K562 (cell line): ENCODE results near the gene MYADM. TPM values are rescaled to one million over a fixed set of nuclear protein-coding genes. Genes with fewer than 3 reads are reported as not detected.
"Not testable (repeated sequence)": the region's sequence is repeated elsewhere in the genome, so short reads cannot be mapped to it uniquely, and the experiment has no call there.

Source experiments
- ATAC-seq: fragments of 200-7000 bp; cut with Tn5 transposase; 3 replicates; pipeline ENCODE4 v1.9.1; 2020; ENCODE audit warnings: moderate library complexity
- BruUV-seq: library from RNA; stranded (reverse); fragments of 400-500 nt; replicated peaks from 2 replicates; lab custom pipeline; 2021; lab: Mats Ljungman, UMichigan
- CTCF ChIA-PET: fragments of 300-600 bp; formaldehyde crosslinking; extraction: SDS; loops from one replicate; lab custom pipeline; 2021; ENCODE audit warnings: low intra/inter-chr PET ratio; lab: Yijun Ruan, JAX
- POLR2A ChIA-PET: fragments of 300-600, 350-650 bp; sonication (Branson Sonifier 250); formaldehyde crosslinking; extraction: SDS; loops from one replicate; lab custom pipeline; 2021; ENCODE audit warnings: antibody characterized with exemption, inconsistent platforms; lab: Yijun Ruan, JAX
- DNase-seq, 4 experiments: peaks; one replicate each; pipeline versions ENCODE4 v3.0.0 to v3.0.0-alpha.2; 2011 to 2018; ENCODE audit warnings: low spot score in 3 of 4, mixed read lengths in 3 of 4; ENCODE audit errors: extremely low read depth in 1 of 4
- FAIRE-seq: peaks from 2 replicates; lab custom pipeline; 2011; peaks lifted over from hg19 to GRCh38; lab: Jason Lieb, UNC
- H2AFZ ChIP-seq: 2 replicates; pipeline ENCODE4 v1.6.0; 2011; ENCODE audit warnings: low read depth, low read length, control low read depth, inconsistent platforms
- H3K27ac ChIP-seq: fragments of 200-600 bp; 3 replicates; pipeline ENCODE4 v1.8.0; 2011; ENCODE audit warnings: low read depth, mild to moderate bottlenecking, control low read depth, inconsistent platforms, low read length, moderate library complexity, mixed read lengths; ENCODE audit errors: extremely low read depth
- H3K27me3 ChIP-seq, 2 experiments: fragments of 300-600 bp in 1 of 2; 2 replicates in 1 of 2; 3 replicates in 1 of 2; pipeline versions ENCODE4 v1.6.0 to v1.8.0; 2011; ENCODE audit warnings: inconsistent platforms in 2 of 2, low read length in 2 of 2, mild to moderate bottlenecking in 1 of 2, mixed read lengths in 1 of 2, moderate library complexity in 1 of 2; ENCODE audit not compliant: control insufficient read depth in 2 of 2, insufficient read depth in 2 of 2
- H3K36me3 ChIP-seq: fragments of 300-600 bp; 3 replicates; pipeline ENCODE4 v1.8.0; 2011; ENCODE audit warnings: mild to moderate bottlenecking, low read length, inconsistent platforms; ENCODE audit not compliant: control insufficient read depth, insufficient read depth
- H3K4me1 ChIP-seq, 2 experiments: fragments of 200-600 bp in 1 of 2; replicated peaks in 1 of 2; 2 replicates in 1 of 2; 3 replicates in 1 of 2; pipeline versions ENCODE4 v1.5.1 to v1.8.0; 2011; ENCODE audit warnings: inconsistent platforms in 2 of 2, low read length in 2 of 2, mild to moderate bottlenecking in 1 of 2, mixed read lengths in 1 of 2, moderate library complexity in 1 of 2; ENCODE audit not compliant: control insufficient read depth in 2 of 2, insufficient read depth in 2 of 2
- H3K4me2 ChIP-seq: 2 replicates; pipeline ENCODE4 v1.6.1; 2011; ENCODE audit warnings: low read length, control low read depth, inconsistent platforms, mixed read lengths; ENCODE audit not compliant: insufficient read depth
- H3K4me3 ChIP-seq: fragments of 200-600 bp; sonication (generic), shearing (Covaris generic); 2 replicates; pipeline ENCODE4 v1.5.1; 2016; ENCODE audit warnings: control low read depth, inconsistent platforms
- H3K79me2 ChIP-seq: fragments of 200-600 bp; 3 replicates; pipeline ENCODE4 v1.8.0; 2011; ENCODE audit warnings: low read length, inconsistent platforms; ENCODE audit not compliant: control insufficient read depth, insufficient read depth
- H3K9ac ChIP-seq, 2 experiments: 2 replicates each; pipeline versions ENCODE4 v1.6.0 to v1.6.1; 2011; ENCODE audit warnings: low read depth in 2 of 2, low read length in 2 of 2, control low read depth in 1 of 2, inconsistent platforms in 1 of 2, mild to moderate bottlenecking in 1 of 2, mixed read lengths in 1 of 2; ENCODE audit not compliant: insufficient read depth in 1 of 2
- H3K9me1 ChIP-seq: one replicate; pipeline ENCODE4 v1.6.0; 2011; ENCODE audit warnings: inconsistent platforms, mild to moderate bottlenecking, low read length, moderate library complexity; ENCODE audit not compliant: control insufficient read depth, insufficient read depth
- H3K9me3 ChIP-seq: replicated peaks from 2 replicates; pipeline ENCODE4 v1.5.1; 2011; ENCODE audit warnings: low read depth, low read length, inconsistent platforms; ENCODE audit not compliant: control insufficient read depth, insufficient read depth
- H4K20me1 ChIP-seq: replicated peaks from 2 replicates; pipeline ENCODE4 v1.6.1; 2011; ENCODE audit warnings: low read length, inconsistent platforms, mixed read lengths; ENCODE audit not compliant: control insufficient read depth, insufficient read depth
- DACH1 ChIP-seq: fragments of 450-650 bp; IDR thresholded peaks from 2 replicates; pipeline ENCODE4 v1.6.1; 2018; ENCODE audit not compliant: partially characterized antibody
- ELF1 ChIP-seq: fragments of 200-800 bp; sonication (Bioruptor generic); IDR thresholded peaks from 2 replicates; pipeline ENCODE4 v1.6.1; 2016; ENCODE audit warnings: missing genetic modification characterization, missing compliant biosample characterization
- GABPB1 ChIP-seq: sonication (generic); formaldehyde crosslinking; IDR thresholded peaks from 2 replicates; pipeline ENCODE4 v1.8.0; 2022; ENCODE audit warnings: mild to moderate bottlenecking, missing genetic modification reagents
- MTA2 ChIP-seq: fragments of 450-650 bp; IDR thresholded peaks from 2 replicates; pipeline ENCODE4 v1.6.1; 2016; ENCODE audit warnings: low read depth
- NR2C2 ChIP-seq, 2 experiments: fragments of 200-800 bp in 1 of 2; sonication (Bioruptor generic) in 1 of 2; sonication (generic) in 1 of 2; formaldehyde crosslinking in 1 of 2; IDR thresholded peaks; 2 replicates each; pipeline versions ENCODE4 v1.6.1 to v1.8.0; 2016 to 2022; ENCODE audit warnings: mild to moderate bottlenecking in 1 of 2, missing compliant biosample characterization in 1 of 2, missing genetic modification characterization in 1 of 2, missing genetic modification reagents in 1 of 2
- TAF7 ChIP-seq: fragments of 450-650 bp; IDR thresholded peaks from 2 replicates; pipeline ENCODE4 v1.6.1; 2016; ENCODE audit warnings: missing genetic modification characterization, missing compliant biosample characterization
- TBP ChIP-seq: optimal IDR thresholded peaks from 2 replicates; pipeline ENCODE3; 2011; ENCODE audit warnings: low read depth, low read length, improper control_type of control experiment
- ZBTB7A ChIP-seq: IDR thresholded peaks from 2 replicates; pipeline ENCODE4 v1.6.1; 2011; ENCODE audit warnings: low read depth, mild to moderate bottlenecking, low read length, moderate library complexity, borderline replicate concordance; ENCODE audit not compliant: control insufficient read depth
- ZNF696 ChIP-seq: fragments of 250-450 bp; sonication (Bioruptor Pico); conservative IDR thresholded peaks from 2 replicates; pipeline ENCODE4 v1.4.0; 2020; ENCODE audit warnings: mild to moderate bottlenecking, moderate library complexity
- WGBS: fragments of 100-300 bp; shearing (Covaris generic); methylation state at CpG from one replicate; pipeline ENCODE4 v1.1.6; 2016; ENCODE audit warnings: low coverage, mixed read lengths; ENCODE audit not compliant: insufficient coverage; ENCODE audit errors: missing lambda C conversion rate; 5-methylcytosine and 5-hydroxymethylcytosine counted together
- in situ Hi-C: fragments of 300-500 bp; cut with MboI; formaldehyde crosslinking; loops from 4 replicates; pipeline ENCODE4 v1.15.0; 2018; ENCODE audit warnings: inconsistent platforms, mixed read lengths
- intact Hi-C: fragments of 100-400 bp; cut with micrococcal nuclease; formaldehyde crosslinking; loops from 2 replicates; pipeline ENCODE4 v1.14.2; 2022
- polyA plus RNA-seq, 8 experiments: library from polyadenylated mRNA; depleted of rRNA in 4 of 8; stranded (reverse) in 5 of 8; unstranded in 3 of 8; fragments of >200 nt; fragmentation: Nextera tagmentation in 2 of 8; fragmentation: Illumina TruSeq in 1 of 8; extraction: Ambion mirVana in 2 of 8; extraction: Trizol in 1 of 8; gene quantifications; 2 replicates each; pipeline versions ENCODE4 v1.2.1 to v1.2.3, GENCODE V29; 2011 to 2014; ENCODE audit warnings: inconsistent platforms in 1 of 8, missing spikeins in 1 of 8
- total RNA-seq, 7 experiments: library from RNA; depleted of rRNA in 6 of 7; stranded (reverse); fragments of >200 nt in 6 of 7; fragmentation: Illumina TruSeq in 2 of 7; extraction: Trizol in 2 of 7; gene quantifications; 2 replicates each; pipeline versions ENCODE4 v1.2.1 to v1.2.3, GENCODE V29; 2011 to 2021; ENCODE audit warnings: low replicate concordance in 1 of 7
- TF ChIP-seq, protein P1 (sequence below): fragments of 250-450 bp; sonication (Bioruptor Pico); IDR thresholded peaks from 2 replicates; pipeline ENCODE4 v1.6.1; 2021; ENCODE audit warnings: mild to moderate bottlenecking
- TF ChIP-seq, protein P2 (sequence below): fragments of 200-800 bp; sonication (Bioruptor generic); IDR thresholded peaks from 2 replicates; pipeline ENCODE4 v1.6.1; 2017; ENCODE audit warnings: missing genetic modification characterization, missing compliant biosample characterization

MYADM gene
- total and polyA plus RNA-seq, 9 of the 15 experiments (the other 6 are each of a cell fraction or from before 2014, with no cell fraction given), result 4.5 to 70.3 (median 14.4) TPM

- TF ChIP-seq ZNF696 (CRISPR knock-in tag) (no peak), DACH1 (no peak), TBP (peak; percentile 70), MTA2 (peak; percentile 47; the same call in 1 of the 2 replicates), GABPB1 (peak; percentile 67; the same call in 1 of the 2 replicates), ELF1 (tag) (peak; percentile 81)
- TF ChIP-seq, protein P1, sequence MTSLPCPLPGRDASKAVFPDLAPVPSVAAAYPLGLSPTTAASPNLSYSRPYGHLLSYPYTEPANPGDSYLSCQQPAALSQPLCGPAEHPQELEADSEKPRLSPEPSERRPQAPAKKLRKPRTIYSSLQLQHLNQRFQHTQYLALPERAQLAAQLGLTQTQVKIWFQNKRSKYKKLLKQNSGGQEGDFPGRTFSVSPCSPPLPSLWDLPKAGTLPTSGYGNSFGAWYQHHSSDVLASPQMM (CRISPR knock-in tag), result no peak
These were observed 1.5 kb downstream of the MYADM start (continued) for GRCh38 chr19:53868892-53869804.

GRCh38 chr19:53869805-53870484 is 2.3 kb downstream of the MYADM start:
- H3K27me3 ChIP-seq; ATAC-seq; CTCF ChIA-PET; H4K20me1 ChIP-seq; FAIRE-seq; DNase-seq; BruUV-seq; H3K9me1 ChIP-seq; H3K9me3 ChIP-seq; in situ Hi-C loops; intact Hi-C loops; TF ChIP-seq NR2C2 (CRISPR knock-in tag; IDR thresholded peaks at IDR 0.05): not testable (repeated sequence)
- WGBS, result 0% methylated on average over 5 of the region's 24 CpGs
- Histone ChIP-seq H3K4me2 (peak overlapping the region; percentile 89), H3K9ac (peak overlapping the region; percentile 85 to 97), H3K27ac (peak overlapping the region; percentile 99), H3K36me3 (peaks cover 32% of the 10 kb centered on the region; the same call in 2 of the 3 replicates), H3K4me1 (peaks cover 27 to 70% of the 10 kb centered on the region in 2 experiments; a peak in 4 of 5 replicates), H3K4me3 (peak overlapping the region; percentile 78), H3K79me2 (peaks cover 49% of the 10 kb centered on the region), H2AFZ (peak overlapping the region; percentile 84; the same call in 1 of the 2 replicates)
- POLR2A ChIA-PET, result interaction anchor here (0.7 to 1.1 kb wide), 4 partner anchors 15 to 170 kb away, joined by 3 read pairs; no protein-coding TSS in a partner anchor
- TF ChIP-seq NR2C2 (tag; IDR thresholded peaks at IDR 0.05) (peak; percentile 63; the same call in 1 of the 2 replicates), TAF7 (tag) (0 out of 2 replicates have a peak, but pooled peaks have one; percentile 16), ZBTB7A (peak; percentile 14; the same call in 1 of the 2 replicates)
- TF ChIP-seq, protein P2, sequence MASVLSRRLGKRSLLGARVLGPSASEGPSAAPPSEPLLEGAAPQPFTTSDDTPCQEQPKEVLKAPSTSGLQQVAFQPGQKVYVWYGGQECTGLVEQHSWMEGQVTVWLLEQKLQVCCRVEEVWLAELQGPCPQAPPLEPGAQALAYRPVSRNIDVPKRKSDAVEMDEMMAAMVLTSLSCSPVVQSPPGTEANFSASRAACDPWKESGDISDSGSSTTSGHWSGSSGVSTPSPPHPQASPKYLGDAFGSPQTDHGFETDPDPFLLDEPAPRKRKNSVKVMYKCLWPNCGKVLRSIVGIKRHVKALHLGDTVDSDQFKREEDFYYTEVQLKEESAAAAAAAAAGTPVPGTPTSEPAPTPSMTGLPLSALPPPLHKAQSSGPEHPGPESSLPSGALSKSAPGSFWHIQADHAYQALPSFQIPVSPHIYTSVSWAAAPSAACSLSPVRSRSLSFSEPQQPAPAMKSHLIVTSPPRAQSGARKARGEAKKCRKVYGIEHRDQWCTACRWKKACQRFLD (CRISPR knock-in tag), result 0 out of 2 replicates have a peak, but pooled peaks have one; percentile 6
